RWPE2 (cell line): Measurements from ENCODE around the gene NYAP2.

Source experiments
- ATAC-seq: fragments of 200-7000 bp; cut with Tn5 transposase; 3 replicates; pipeline ENCODE4 v1.9.1; 2021; ENCODE audit warnings: low read depth
- DNase-seq: peaks from one replicate; pipeline ENCODE4 v3.0.0-alpha.2; 2020; ENCODE audit warnings: low spot score
- H3K27ac ChIP-seq: fragments of 450-650 bp; 2 replicates; pipeline ENCODE4 v1.5.1; 2017; ENCODE audit warnings: mild to moderate bottlenecking; ENCODE audit not compliant: poor library complexity, severe bottlenecking
- H3K27me3 ChIP-seq: fragments of 250-450 bp; sonication (Bioruptor Pico); 2 replicates; pipeline ENCODE4 v1.5.1; 2021; ENCODE audit warnings: mild to moderate bottlenecking, moderate library complexity; ENCODE audit not compliant: insufficient read depth, poor library complexity, severe bottlenecking
- H3K36me3 ChIP-seq: fragments of 250-450 bp; sonication (Bioruptor Pico); 2 replicates; pipeline ENCODE4 v1.5.1; 2020; ENCODE audit warnings: low read depth, mild to moderate bottlenecking, moderate library complexity
- H3K4me1 ChIP-seq: fragments of 250-450 bp; sonication (Bioruptor Pico); 2 replicates; pipeline ENCODE4 v1.5.1; 2021; ENCODE audit warnings: mild to moderate bottlenecking, moderate library complexity; ENCODE audit not compliant: insufficient read depth, poor library complexity, severe bottlenecking
- H3K4me3 ChIP-seq: fragments of 250-450 bp; sonication (Bioruptor Pico); 2 replicates; pipeline ENCODE4 v1.5.1; 2021; ENCODE audit warnings: mild to moderate bottlenecking, moderate library complexity; ENCODE audit not compliant: severe bottlenecking
- H3K9me3 ChIP-seq: fragments of 250-450 bp; sonication (Bioruptor Pico); 2 replicates; pipeline ENCODE4 v1.5.1; 2021; ENCODE audit warnings: mild to moderate bottlenecking, moderate library complexity; ENCODE audit not compliant: severe bottlenecking
- TF ChIP-seq, protein P1 (sequence below): fragments of 450-650 bp; IDR thresholded peaks from one replicate; pipeline ENCODE4 v1.5.1; 2017; ENCODE audit warnings: mild to moderate bottlenecking, moderate library complexity; ENCODE audit not compliant: poor library complexity, severe bottlenecking

Gene NYAP2

GRCh38 chr2:225463449-225463848, 63.9 kb downstream of the NYAP2 start:
- TF ChIP-seq, protein P1, sequence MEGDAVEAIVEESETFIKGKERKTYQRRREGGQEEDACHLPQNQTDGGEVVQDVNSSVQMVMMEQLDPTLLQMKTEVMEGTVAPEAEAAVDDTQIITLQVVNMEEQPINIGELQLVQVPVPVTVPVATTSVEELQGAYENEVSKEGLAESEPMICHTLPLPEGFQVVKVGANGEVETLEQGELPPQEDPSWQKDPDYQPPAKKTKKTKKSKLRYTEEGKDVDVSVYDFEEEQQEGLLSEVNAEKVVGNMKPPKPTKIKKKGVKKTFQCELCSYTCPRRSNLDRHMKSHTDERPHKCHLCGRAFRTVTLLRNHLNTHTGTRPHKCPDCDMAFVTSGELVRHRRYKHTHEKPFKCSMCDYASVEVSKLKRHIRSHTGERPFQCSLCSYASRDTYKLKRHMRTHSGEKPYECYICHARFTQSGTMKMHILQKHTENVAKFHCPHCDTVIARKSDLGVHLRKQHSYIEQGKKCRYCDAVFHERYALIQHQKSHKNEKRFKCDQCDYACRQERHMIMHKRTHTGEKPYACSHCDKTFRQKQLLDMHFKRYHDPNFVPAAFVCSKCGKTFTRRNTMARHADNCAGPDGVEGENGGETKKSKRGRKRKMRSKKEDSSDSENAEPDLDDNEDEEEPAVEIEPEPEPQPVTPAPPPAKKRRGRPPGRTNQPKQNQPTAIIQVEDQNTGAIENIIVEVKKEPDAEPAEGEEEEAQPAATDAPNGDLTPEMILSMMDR: no peak
- H3K27ac ChIP-seq: no peak overlapping the region

DNA sequence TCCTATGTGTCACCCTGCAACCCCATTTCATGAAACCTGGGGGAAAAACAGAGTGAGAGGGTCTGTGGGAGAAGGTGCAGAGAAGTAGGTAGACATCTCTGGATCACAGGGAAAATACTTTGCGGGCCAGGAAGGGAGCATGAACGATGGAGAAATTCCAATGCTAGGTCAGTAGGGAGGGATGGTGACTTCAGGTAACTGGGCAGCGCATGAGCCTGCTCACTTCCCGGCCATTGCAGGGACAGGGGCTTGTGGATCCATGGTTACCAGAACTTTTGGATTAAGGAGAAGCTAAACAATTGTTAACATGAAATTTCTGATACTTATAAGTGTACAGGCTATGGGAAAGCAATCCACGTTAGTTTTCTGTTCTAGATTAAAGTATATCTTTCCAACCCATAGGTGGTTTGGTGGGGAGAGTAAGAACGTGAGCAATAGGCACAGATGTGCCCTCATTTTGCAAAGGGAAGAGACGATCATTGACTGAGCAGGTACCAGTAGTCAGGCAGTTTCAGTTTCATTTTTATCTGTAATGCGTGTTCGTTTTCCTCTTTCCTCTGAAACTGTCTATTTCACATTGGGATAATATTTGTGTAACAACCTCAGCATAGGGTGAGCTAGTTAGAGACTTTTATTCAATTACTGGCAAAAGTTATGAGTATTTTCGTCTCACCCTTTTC, 65.0 kb downstream of the NYAP2 start:
- Histone ChIP-seq H3K27ac (no peak overlapping the region), H3K4me3 (no peak overlapping the region), H3K9me3 (no peaks in the 10 kb centered on the region), H3K4me1 (no peaks in the 10 kb centered on the region), H3K27me3 (no peaks in the 10 kb centered on the region), H3K36me3 (no peaks in the 10 kb centered on the region)
- ATAC-seq (no peak), DNase-seq (no peak)
- TF ChIP-seq, protein P1: no peak

More at GRCh38 chr2:225463449-225463848, 63.9 kb downstream of the NYAP2 start:
- Histone ChIP-seq H3K4me1 (no peaks in the 10 kb centered on the region), H3K27me3 (no peaks in the 10 kb centered on the region), H3K4me3 (no peak overlapping the region), H3K9me3 (no peaks in the 10 kb centered on the region), H3K36me3 (no peaks in the 10 kb centered on the region)
- ATAC-seq (no peak), DNase-seq (no peak)

DNA sequence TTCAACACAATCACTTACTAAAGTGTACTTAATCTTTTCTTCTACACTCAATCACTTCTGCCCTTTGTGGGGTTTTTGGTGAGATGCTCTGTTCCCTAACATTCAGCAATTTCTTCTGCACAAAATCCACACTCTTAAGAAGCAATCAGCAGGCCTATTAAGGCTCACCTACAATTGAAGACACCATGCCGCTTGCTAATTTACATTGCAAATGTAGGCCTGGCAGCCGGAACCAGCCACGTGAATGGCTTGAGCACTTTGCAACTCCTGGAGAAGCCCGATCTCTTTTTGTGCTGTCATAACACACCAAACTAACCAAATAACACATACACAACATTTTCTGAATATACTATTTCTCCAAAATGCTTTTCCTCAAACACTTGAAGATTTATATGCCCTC, 66.3 kb downstream of the NYAP2 start:
- H3K36me3 ChIP-seq: no peaks in the 10 kb centered on the region

GRCh38 chr2:225466891-225467604, 67.5 kb downstream of the NYAP2 start:
- Histone ChIP-seq H3K27me3 (no peaks in the 10 kb centered on the region), H3K9me3 (no peaks in the 10 kb centered on the region), H3K4me3 (no peak overlapping the region), H3K27ac (no peak overlapping the region), H3K36me3 (no peaks in the 10 kb centered on the region), H3K4me1 (no peaks in the 10 kb centered on the region)
- ATAC-seq (no peak), DNase-seq (no peak)
- TF ChIP-seq, protein P1: no peak

More for the DNA sequence above, 66.3 kb downstream of the NYAP2 start:
- H3K4me3 ChIP-seq: no peak overlapping the region
- DNase-seq (no peak), ATAC-seq (no peak)
- H3K4me1 ChIP-seq: no peaks in the 10 kb centered on the region
- H3K27me3 ChIP-seq: no peaks in the 10 kb centered on the region
- no peaks in the 10 kb centered on the region for H3K9me3 ChIP-seq
- H3K27ac ChIP-seq: no peak overlapping the region
- TF ChIP-seq, protein P1: no peak

- TF ChIP-seq, protein P1: no peak
- H3K27ac ChIP-seq: no peak overlapping the region
- no peak for ATAC-seq
- H3K4me1 ChIP-seq: no peaks in the 10 kb centered on the region
- no peaks in the 10 kb centered on the region for H3K27me3 ChIP-seq
- H3K36me3 ChIP-seq: no peaks in the 10 kb centered on the region
- H3K9me3 ChIP-seq: no peaks in the 10 kb centered on the region
- no peak overlapping the region for H3K4me3 ChIP-seq
- no peak for DNase-seq
Measured at GRCh38 chr2:225468131-225468530, 68.6 kb downstream of the NYAP2 start.
